SK-N-SH treated with all-trans-retinoic acid at 6 μM for 48 hours (cell line): ENCODE results near the gene LIMK2.

ENCODE experiments used
- ATAC-seq: fragments of 200-7000 bp; cut with Tn5 transposase; 3 replicates; pipeline ENCODE4 v1.9.1; 2020; ENCODE audit warnings: mild to moderate bottlenecking, moderate library complexity
- ARNTL ChIP-seq: fragments of 450-650 bp; formaldehyde crosslinking; IDR thresholded peaks from 2 replicates; pipeline ENCODE4 v1.5.0; 2020; ENCODE audit warnings: low read depth, mild to moderate bottlenecking, moderate library complexity, borderline replicate concordance
- BACH2 ChIP-seq: fragments of 250-450 bp; sonication (Bioruptor Pico); IDR thresholded peaks from 2 replicates; pipeline ENCODE4 v1.9.0; 2021; ENCODE audit warnings: mild to moderate bottlenecking, borderline replicate concordance
- ESRRG ChIP-seq: fragments of 250-450 bp; sonication (Bioruptor Pico); IDR thresholded peaks from 2 replicates; pipeline ENCODE4 v1.6.1; 2021; ENCODE audit warnings: mild to moderate bottlenecking
- GLIS3 ChIP-seq: fragments of 250-450 bp; sonication (Bioruptor Pico); IDR thresholded peaks from 2 replicates; pipeline ENCODE4 v1.5.0; 2020; ENCODE audit warnings: mild to moderate bottlenecking, moderate library complexity
- ISL1 ChIP-seq: fragments of 250-450 bp; sonication (Bioruptor Pico); IDR thresholded peaks from 2 replicates; pipeline ENCODE4 v2.1.2; 2022; ENCODE audit warnings: mild to moderate bottlenecking, moderate library complexity
- OSR1 ChIP-seq: fragments of 250-450 bp; sonication (Bioruptor Pico); IDR thresholded peaks from 2 replicates; pipeline ENCODE4 v1.8.0; 2022; ENCODE audit warnings: moderate library complexity, mild to moderate bottlenecking, inconsistent platforms
- PPARA ChIP-seq: fragments of 250-450 bp; sonication (Bioruptor Pico); IDR thresholded peaks from 2 replicates; pipeline ENCODE4 v1.5.0; 2020; ENCODE audit warnings: mild to moderate bottlenecking, borderline replicate concordance
- RARB ChIP-seq: fragments of 250-450 bp; sonication (Bioruptor Pico); IDR thresholded peaks from 2 replicates; pipeline ENCODE4 v1.8.0; 2021; ENCODE audit warnings: mild to moderate bottlenecking, moderate library complexity
- SNAI2 ChIP-seq: fragments of 250-450 bp; sonication (Bioruptor Pico); IDR thresholded peaks from 2 replicates; pipeline ENCODE4 v1.5.0; 2020; ENCODE audit warnings: mild to moderate bottlenecking, moderate library complexity
- TCF4 ChIP-seq: fragments of 250-450 bp; sonication (Bioruptor Pico); IDR thresholded peaks from 2 replicates; pipeline ENCODE4 v1.8.0; 2021; ENCODE audit warnings: mild to moderate bottlenecking, moderate library complexity, borderline replicate concordance
- TOX ChIP-seq: fragments of 250-450 bp; sonication (Bioruptor Pico); IDR thresholded peaks from 2 replicates; pipeline ENCODE4 v1.8.0; 2021; ENCODE audit warnings: mild to moderate bottlenecking, moderate library complexity, borderline replicate concordance
- ZC3H10 ChIP-seq: fragments of 250-450 bp; sonication (Bioruptor Pico); IDR thresholded peaks from 2 replicates; pipeline ENCODE4 v1.5.1; 2021; ENCODE audit warnings: mild to moderate bottlenecking, moderate library complexity
- ZFP3 ChIP-seq: fragments of 250-450 bp; sonication (Bioruptor Pico); IDR thresholded peaks from 2 replicates; pipeline ENCODE4 v1.5.0; 2020; ENCODE audit warnings: mild to moderate bottlenecking, moderate library complexity
- ZFP30 ChIP-seq: fragments of 450-650 bp; formaldehyde crosslinking; IDR thresholded peaks from 2 replicates; pipeline ENCODE4 v1.5.0; 2022; ENCODE audit warnings: mild to moderate bottlenecking, moderate library complexity
- ZNF565 ChIP-seq: fragments of 450-650 bp; formaldehyde crosslinking; conservative IDR thresholded peaks from 2 replicates; pipeline ENCODE4 v1.5.0; 2020; ENCODE audit warnings: low read depth, mild to moderate bottlenecking, moderate library complexity
- ZNF8 ChIP-seq: fragments of 450-650 bp; formaldehyde crosslinking; IDR thresholded peaks from 2 replicates; pipeline ENCODE4 v1.5.0; 2020; ENCODE audit warnings: mild to moderate bottlenecking, moderate library complexity
- TF ChIP-seq, protein P1 (sequence below): fragments of 250-450 bp; sonication (Bioruptor Pico); IDR thresholded peaks from 2 replicates; pipeline ENCODE4 v1.8.0; 2021; ENCODE audit warnings: low read depth, mild to moderate bottlenecking, moderate library complexity, borderline replicate concordance
- TF ChIP-seq, protein P2 (sequence below): fragments of 250-450 bp; sonication (Bioruptor Pico); IDR thresholded peaks from 2 replicates; pipeline ENCODE4 v1.5.0; 2020; ENCODE audit warnings: mild to moderate bottlenecking, moderate library complexity
- TF ChIP-seq, protein P3 (sequence below): fragments of 250-450 bp; sonication (Bioruptor Pico); IDR thresholded peaks from 2 replicates; pipeline ENCODE4 v1.5.1; 2021; ENCODE audit warnings: mild to moderate bottlenecking, moderate library complexity
- TF ChIP-seq, protein P4 (sequence below): fragments of 250-450 bp; sonication (Bioruptor Pico); IDR thresholded peaks from 2 replicates; pipeline ENCODE4 v1.8.0; 2020; ENCODE audit warnings: mild to moderate bottlenecking, moderate library complexity, borderline replicate concordance
- TF ChIP-seq, protein P5 (sequence below): fragments of 250-450 bp; sonication (Bioruptor Pico); IDR thresholded peaks from 2 replicates; pipeline ENCODE4 v1.5.1; 2020; ENCODE audit warnings: low read depth, mild to moderate bottlenecking, moderate library complexity

Gene LIMK2

DNA sequence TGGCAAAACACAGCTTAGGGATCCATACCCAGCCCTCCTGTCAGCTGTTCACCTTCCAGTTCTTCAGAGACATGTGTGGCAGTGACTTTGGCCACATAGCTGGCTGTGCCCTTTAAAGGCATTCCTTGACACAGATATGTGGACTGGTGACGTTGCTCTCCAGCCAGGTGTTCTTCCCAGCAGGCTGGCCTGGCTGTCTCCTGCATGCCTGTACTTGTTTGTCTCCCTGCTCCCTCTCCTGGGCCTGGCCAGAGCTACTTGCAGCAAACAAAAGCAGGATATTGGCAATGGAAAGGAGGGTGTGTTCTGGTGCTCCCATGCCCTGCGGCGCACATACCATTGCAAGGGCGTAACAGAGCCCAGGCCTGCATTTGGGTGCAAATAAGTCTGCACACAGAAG lies 41.9 kb downstream of the LIMK2 start:
- no peak for ATAC-seq
- TF ChIP-seq, protein P1, sequence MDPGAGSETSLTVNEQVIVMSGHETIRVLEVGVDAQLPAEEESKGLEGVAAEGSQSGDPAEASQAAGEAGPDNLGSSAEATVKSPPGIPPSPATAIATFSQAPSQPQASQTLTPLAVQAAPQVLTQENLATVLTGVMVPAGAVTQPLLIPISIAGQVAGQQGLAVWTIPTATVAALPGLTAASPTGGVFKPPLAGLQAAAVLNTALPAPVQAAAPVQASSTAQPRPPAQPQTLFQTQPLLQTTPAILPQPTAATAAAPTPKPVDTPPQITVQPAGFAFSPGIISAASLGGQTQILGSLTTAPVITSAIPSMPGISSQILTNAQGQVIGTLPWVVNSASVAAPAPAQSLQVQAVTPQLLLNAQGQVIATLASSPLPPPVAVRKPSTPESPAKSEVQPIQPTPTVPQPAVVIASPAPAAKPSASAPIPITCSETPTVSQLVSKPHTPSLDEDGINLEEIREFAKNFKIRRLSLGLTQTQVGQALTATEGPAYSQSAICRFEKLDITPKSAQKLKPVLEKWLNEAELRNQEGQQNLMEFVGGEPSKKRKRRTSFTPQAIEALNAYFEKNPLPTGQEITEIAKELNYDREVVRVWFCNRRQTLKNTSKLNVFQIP (CRISPR knock-in tag), result no peak
- no peak for TF ChIP-seq RARB (CRISPR knock-in tag)
- TF ChIP-seq, protein P2, sequence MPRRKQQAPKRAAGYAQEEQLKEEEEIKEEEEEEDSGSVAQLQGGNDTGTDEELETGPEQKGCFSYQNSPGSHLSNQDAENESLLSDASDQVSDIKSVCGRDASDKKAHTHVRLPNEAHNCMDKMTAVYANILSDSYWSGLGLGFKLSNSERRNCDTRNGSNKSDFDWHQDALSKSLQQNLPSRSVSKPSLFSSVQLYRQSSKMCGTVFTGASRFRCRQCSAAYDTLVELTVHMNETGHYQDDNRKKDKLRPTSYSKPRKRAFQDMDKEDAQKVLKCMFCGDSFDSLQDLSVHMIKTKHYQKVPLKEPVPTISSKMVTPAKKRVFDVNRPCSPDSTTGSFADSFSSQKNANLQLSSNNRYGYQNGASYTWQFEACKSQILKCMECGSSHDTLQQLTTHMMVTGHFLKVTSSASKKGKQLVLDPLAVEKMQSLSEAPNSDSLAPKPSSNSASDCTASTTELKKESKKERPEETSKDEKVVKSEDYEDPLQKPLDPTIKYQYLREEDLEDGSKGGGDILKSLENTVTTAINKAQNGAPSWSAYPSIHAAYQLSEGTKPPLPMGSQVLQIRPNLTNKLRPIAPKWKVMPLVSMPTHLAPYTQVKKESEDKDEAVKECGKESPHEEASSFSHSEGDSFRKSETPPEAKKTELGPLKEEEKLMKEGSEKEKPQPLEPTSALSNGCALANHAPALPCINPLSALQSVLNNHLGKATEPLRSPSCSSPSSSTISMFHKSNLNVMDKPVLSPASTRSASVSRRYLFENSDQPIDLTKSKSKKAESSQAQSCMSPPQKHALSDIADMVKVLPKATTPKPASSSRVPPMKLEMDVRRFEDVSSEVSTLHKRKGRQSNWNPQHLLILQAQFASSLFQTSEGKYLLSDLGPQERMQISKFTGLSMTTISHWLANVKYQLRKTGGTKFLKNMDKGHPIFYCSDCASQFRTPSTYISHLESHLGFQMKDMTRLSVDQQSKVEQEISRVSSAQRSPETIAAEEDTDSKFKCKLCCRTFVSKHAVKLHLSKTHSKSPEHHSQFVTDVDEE (CRISPR knock-in tag), result no peak
- TF ChIP-seq ZNF8 (CRISPR knock-in tag), result no peak
- TF ChIP-seq ZC3H10 (CRISPR knock-in tag), result no peak
- TF ChIP-seq ZFP30 (CRISPR knock-in tag), result no peak
- TF ChIP-seq, protein P3, sequence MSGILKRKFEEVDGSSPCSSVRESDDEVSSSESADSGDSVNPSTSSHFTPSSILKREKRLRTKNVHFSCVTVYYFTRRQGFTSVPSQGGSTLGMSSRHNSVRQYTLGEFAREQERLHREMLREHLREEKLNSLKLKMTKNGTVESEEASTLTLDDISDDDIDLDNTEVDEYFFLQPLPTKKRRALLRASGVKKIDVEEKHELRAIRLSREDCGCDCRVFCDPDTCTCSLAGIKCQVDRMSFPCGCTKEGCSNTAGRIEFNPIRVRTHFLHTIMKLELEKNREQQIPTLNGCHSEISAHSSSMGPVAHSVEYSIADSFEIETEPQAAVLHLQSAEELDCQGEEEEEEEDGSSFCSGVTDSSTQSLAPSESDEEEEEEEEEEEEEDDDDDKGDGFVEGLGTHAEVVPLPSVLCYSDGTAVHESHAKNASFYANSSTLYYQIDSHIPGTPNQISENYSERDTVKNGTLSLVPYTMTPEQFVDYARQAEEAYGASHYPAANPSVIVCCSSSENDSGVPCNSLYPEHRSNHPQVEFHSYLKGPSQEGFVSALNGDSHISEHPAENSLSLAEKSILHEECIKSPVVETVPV, result no peak
- TF ChIP-seq, protein P4, sequence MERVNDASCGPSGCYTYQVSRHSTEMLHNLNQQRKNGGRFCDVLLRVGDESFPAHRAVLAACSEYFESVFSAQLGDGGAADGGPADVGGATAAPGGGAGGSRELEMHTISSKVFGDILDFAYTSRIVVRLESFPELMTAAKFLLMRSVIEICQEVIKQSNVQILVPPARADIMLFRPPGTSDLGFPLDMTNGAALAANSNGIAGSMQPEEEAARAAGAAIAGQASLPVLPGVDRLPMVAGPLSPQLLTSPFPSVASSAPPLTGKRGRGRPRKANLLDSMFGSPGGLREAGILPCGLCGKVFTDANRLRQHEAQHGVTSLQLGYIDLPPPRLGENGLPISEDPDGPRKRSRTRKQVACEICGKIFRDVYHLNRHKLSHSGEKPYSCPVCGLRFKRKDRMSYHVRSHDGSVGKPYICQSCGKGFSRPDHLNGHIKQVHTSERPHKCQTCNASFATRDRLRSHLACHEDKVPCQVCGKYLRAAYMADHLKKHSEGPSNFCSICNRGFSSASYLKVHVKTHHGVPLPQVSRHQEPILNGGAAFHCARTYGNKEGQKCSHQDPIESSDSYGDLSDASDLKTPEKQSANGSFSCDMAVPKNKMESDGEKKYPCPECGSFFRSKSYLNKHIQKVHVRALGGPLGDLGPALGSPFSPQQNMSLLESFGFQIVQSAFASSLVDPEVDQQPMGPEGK (CRISPR knock-in tag), result no peak
- TF ChIP-seq TCF4, result no peak
- TF ChIP-seq, protein P5, sequence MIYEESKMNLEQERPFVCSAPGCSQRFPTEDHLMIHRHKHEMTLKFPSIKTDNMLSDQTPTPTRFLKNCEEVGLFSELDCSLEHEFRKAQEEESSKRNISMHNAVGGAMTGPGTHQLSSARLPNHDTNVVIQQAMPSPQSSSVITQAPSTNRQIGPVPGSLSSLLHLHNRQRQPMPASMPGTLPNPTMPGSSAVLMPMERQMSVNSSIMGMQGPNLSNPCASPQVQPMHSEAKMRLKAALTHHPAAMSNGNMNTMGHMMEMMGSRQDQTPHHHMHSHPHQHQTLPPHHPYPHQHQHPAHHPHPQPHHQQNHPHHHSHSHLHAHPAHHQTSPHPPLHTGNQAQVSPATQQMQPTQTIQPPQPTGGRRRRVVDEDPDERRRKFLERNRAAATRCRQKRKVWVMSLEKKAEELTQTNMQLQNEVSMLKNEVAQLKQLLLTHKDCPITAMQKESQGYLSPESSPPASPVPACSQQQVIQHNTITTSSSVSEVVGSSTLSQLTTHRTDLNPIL (CRISPR knock-in tag), result no peak
- TF ChIP-seq SNAI2 (CRISPR knock-in tag), result no peak
- TF ChIP-seq ZFP3, result no peak
- no peak for TF ChIP-seq ARNTL (CRISPR knock-in tag)
- no peak for TF ChIP-seq TOX
- no peak for TF ChIP-seq PPARA (CRISPR knock-in tag)
- TF ChIP-seq ZNF565 (CRISPR knock-in tag), result no peak
- TF ChIP-seq ISL1, result no peak
- no peak for TF ChIP-seq GLIS3 (CRISPR knock-in tag)

DNA sequence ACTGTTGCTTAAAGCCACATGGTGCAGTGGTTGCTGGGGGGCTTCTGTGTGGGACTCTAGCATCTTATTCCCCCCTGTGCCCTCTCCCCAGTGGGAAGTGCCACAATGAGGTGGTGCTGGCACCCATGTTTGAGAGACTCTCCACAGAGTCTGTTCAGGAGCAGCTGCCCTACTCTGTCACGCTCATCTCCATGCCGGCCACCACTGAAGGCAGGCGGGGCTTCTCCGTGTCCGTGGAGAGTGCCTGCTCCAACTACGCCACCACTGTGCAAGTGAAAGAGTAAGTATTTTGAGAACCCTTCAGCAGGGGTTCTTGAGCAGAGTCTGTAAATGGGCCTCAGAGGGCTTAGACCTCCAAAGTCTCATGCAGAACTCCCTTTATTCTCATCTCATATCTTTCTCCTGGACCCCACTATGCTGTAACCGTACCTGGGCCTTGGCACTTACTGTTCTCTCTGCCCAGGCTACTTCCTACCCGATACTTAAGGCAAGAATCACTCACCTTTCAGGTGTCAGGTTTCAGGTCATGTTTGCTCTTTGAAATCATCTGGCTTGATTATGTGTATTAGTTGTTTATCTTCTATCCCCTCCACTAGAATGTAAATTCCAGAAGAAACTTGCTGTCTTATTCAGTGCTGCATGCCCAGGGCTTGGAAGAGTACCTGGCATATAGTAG lies 47.8 kb downstream of the LIMK2 start:
- no peak for ATAC-seq
- TF ChIP-seq PPARA (CRISPR knock-in tag), result no peak
- TF ChIP-seq, protein P1 (CRISPR knock-in tag), result no peak
- TF ChIP-seq SNAI2 (CRISPR knock-in tag), result no peak
- no peak for TF ChIP-seq ISL1
- TF ChIP-seq OSR1 (CRISPR knock-in tag), result no peak
- TF ChIP-seq BACH2 (CRISPR knock-in tag), result no peak
- TF ChIP-seq ZNF565 (CRISPR knock-in tag), result no peak
- TF ChIP-seq ESRRG, result no peak
- no peak for TF ChIP-seq RARB (CRISPR knock-in tag)
- no peak for TF ChIP-seq ZFP30 (CRISPR knock-in tag)
- TF ChIP-seq, protein P4 (CRISPR knock-in tag), result no peak
- TF ChIP-seq, all 23 proteins: peak for 0
